Panc1 (cell line): ENCODE measurements around the gene FLOT2.

Experiments used
- POLR2AphosphoS5 ChIP-seq: IDR thresholded peaks from 2 replicates; pipeline ENCODE4 v1.6.1; 2012; ENCODE audit warnings: mild to moderate bottlenecking, low read depth, low read length, moderate library complexity
- REST ChIP-seq, 2 experiments: IDR thresholded peaks; 2 replicates each; pipeline ENCODE4 v1.6.1; 2011 to 2012; ENCODE audit warnings: low read depth in 2 of 2, control low read depth in 1 of 2, low read length in 1 of 2, mild to moderate bottlenecking in 1 of 2, moderate library complexity in 1 of 2; ENCODE audit not compliant: insufficient read depth in 1 of 2
- SIN3A ChIP-seq: IDR thresholded peaks from 2 replicates; pipeline ENCODE4 v1.6.1; 2012; ENCODE audit warnings: low read depth, mild to moderate bottlenecking, low read length, moderate library complexity, borderline replicate concordance; ENCODE audit not compliant: insufficient read depth
- TCF7L2 ChIP-seq: IDR thresholded peaks from 2 replicates; pipeline ENCODE4 v1.6.1; 2011; ENCODE audit warnings: mild to moderate bottlenecking, low read depth, low read length, inconsistent platforms
- TF ChIP-seq, protein P1 (sequence below): fragments of 450-650 bp; IDR thresholded peaks from 2 replicates; pipeline ENCODE4 v1.5.1; 2017; ENCODE audit warnings: mild to moderate bottlenecking

GRCh38 chr17:28897769-28898526, 415 bp upstream of the FLOT2 start:
- TF ChIP-seq REST (IDR thresholded peaks at IDR 0.05; ENCODE audit: insufficient read depth in 1 of 2, low read depth in 2 of 2, low read length in 1 of 2), result no peak
- TF ChIP-seq, protein P1, sequence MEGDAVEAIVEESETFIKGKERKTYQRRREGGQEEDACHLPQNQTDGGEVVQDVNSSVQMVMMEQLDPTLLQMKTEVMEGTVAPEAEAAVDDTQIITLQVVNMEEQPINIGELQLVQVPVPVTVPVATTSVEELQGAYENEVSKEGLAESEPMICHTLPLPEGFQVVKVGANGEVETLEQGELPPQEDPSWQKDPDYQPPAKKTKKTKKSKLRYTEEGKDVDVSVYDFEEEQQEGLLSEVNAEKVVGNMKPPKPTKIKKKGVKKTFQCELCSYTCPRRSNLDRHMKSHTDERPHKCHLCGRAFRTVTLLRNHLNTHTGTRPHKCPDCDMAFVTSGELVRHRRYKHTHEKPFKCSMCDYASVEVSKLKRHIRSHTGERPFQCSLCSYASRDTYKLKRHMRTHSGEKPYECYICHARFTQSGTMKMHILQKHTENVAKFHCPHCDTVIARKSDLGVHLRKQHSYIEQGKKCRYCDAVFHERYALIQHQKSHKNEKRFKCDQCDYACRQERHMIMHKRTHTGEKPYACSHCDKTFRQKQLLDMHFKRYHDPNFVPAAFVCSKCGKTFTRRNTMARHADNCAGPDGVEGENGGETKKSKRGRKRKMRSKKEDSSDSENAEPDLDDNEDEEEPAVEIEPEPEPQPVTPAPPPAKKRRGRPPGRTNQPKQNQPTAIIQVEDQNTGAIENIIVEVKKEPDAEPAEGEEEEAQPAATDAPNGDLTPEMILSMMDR, result 0 out of 2 replicates have a peak, but pooled peaks have one; percentile 0
- no peak; the same call in 1 of the 2 replicates for TF ChIP-seq POLR2AphosphoS5
- no peak for TF ChIP-seq SIN3A
- no peak for TF ChIP-seq TCF7L2
